ENCODE measurements around the gene PBOV1.

Gene PBOV1

GRCh38 chr6:138204792-138205384, 13.4 kb downstream of the PBOV1 start:
- DNase-seq (ENCODE audit: low spot score): no peak

- no peak for DNase-seq (ENCODE audit: low spot score)
Observed at GRCh38 chr6:138204303-138204702, 14.0 kb downstream of the PBOV1 start.

GRCh38 chr6:138203315-138203714, 15.0 kb downstream of the PBOV1 start:
- DNase-seq (ENCODE audit: low spot score): no peak

- no peak for DNase-seq (ENCODE audit: low spot score)
Observed at GRCh38 chr6:138201836-138202235, 16.5 kb downstream of the PBOV1 start.

GRCh38 chr6:138198430-138199091, 19.7 kb downstream of the PBOV1 start:
- no peak for DNase-seq (ENCODE audit: low spot score)

- DNase-seq (ENCODE audit: low spot score): no peak
Observed at GRCh38 chr6:138197570-138197969, 20.7 kb downstream of the PBOV1 start.

- DNase-seq (ENCODE audit: low spot score): no peak
Observed at GRCh38 chr6:138196122-138196738, 22.1 kb downstream of the PBOV1 start.

GRCh38 chr6:138194287-138194686, 24.0 kb downstream of the PBOV1 start:
- DNase-seq (ENCODE audit: low spot score): no peak

GRCh38 chr6:138188278-138188941, 29.9 kb downstream of the PBOV1 start:
- DNase-seq (ENCODE audit: low spot score): no peak

- DNase-seq (ENCODE audit: low spot score): no peak
Observed at GRCh38 chr6:138187156-138187555, 31.1 kb downstream of the PBOV1 start.

GRCh38 chr6:138184230-138184629, 34.1 kb downstream of the PBOV1 start:
- no peak for DNase-seq (ENCODE audit: low spot score)

GRCh38 chr6:138183790-138184134, 34.5 kb downstream of the PBOV1 start:
- DNase-seq (ENCODE audit: low spot score): no peak

GRCh38 chr6:138182939-138183789, 35.1 kb downstream of the PBOV1 start:
- DNase-seq (ENCODE audit: low spot score): no peak

GRCh38 chr6:138176652-138177232, 41.5 kb downstream of the PBOV1 start:
- no peak for DNase-seq (ENCODE audit: low spot score)

GRCh38 chr6:138175596-138175995, 42.7 kb downstream of the PBOV1 start:
- DNase-seq (ENCODE audit: low spot score): no peak

Data from ecto neural progenitor cell (in vitro differentiated cells).